Hepatocyte (in vitro differentiated cells): ENCODE results near the gene CTSH. TPM values are rescaled to one million over a fixed set of nuclear protein-coding genes. Genes with fewer than 3 reads are reported as not detected.
A peak's percentile ranks its signal among the peaks of the same experiment; 100 is the strongest.

Experiments
- DNase-seq: peaks from one replicate; pipeline ENCODE4 v3.0.0-alpha.2; 2016; ENCODE audit warnings: low spot score
- H2AFZ ChIP-seq: fragments of 200-600 bp; sonication (generic); 2 replicates; pipeline ENCODE4 v1.6.0; 2016; ENCODE audit warnings: antibody characterized with exemption, mild to moderate bottlenecking
- H3K27ac ChIP-seq: fragments of 200-600 bp; sonication (generic); 2 replicates; pipeline ENCODE4 v1.5.1; 2016; ENCODE audit warnings: mild to moderate bottlenecking
- H3K27me3 ChIP-seq: fragments of 200-600 bp; sonication (generic); 2 replicates; pipeline ENCODE4 v1.6.1; 2016
- H3K36me3 ChIP-seq: fragments of 200-600 bp; sonication (generic); replicated peaks from 2 replicates; pipeline ENCODE4 v1.5.1; 2016; ENCODE audit warnings: low read depth; ENCODE audit not compliant: insufficient read depth
- H3K4me1 ChIP-seq: fragments of 200-600 bp; sonication (generic); 2 replicates; pipeline ENCODE4 v1.5.1; 2016; ENCODE audit warnings: mild to moderate bottlenecking, moderate library complexity; ENCODE audit not compliant: insufficient read depth
- H3K4me2 ChIP-seq: fragments of 200-600 bp; sonication (generic); 2 replicates; pipeline ENCODE4 v1.6.0; 2016
- H3K4me3 ChIP-seq: fragments of 200-600 bp; sonication (generic); 2 replicates; pipeline ENCODE4 v1.5.1; 2016; ENCODE audit warnings: mild to moderate bottlenecking
- H3K79me2 ChIP-seq: fragments of 200-600 bp; sonication (generic); 2 replicates; pipeline ENCODE4 v1.6.0; 2017; ENCODE audit warnings: mild to moderate bottlenecking
- H3K9me2 ChIP-seq: fragments of 200-600 bp; sonication (generic); replicated peaks from 2 replicates; pipeline ENCODE4 v1.6.0; 2017; ENCODE audit warnings: mild to moderate bottlenecking; ENCODE audit not compliant: insufficient read depth
- H3K9me3 ChIP-seq: fragments of 200-600 bp; sonication (generic); 2 replicates; pipeline ENCODE4 v1.5.1; 2016; ENCODE audit warnings: low read depth, mild to moderate bottlenecking
- H4K20me1 ChIP-seq: fragments of 200-600 bp; sonication (generic); 2 replicates; pipeline ENCODE4 v1.6.0; 2016; ENCODE audit warnings: mild to moderate bottlenecking; ENCODE audit not compliant: insufficient read depth, poor library complexity, severe bottlenecking
- CTCF ChIP-seq: fragments of 200-600 bp; sonication (generic); IDR thresholded peaks from 2 replicates; pipeline ENCODE4 v1.5.1; 2016; ENCODE audit warnings: antibody characterized with exemption, mild to moderate bottlenecking; ENCODE audit not compliant: poor library complexity
- EZH2 ChIP-seq: fragments of 200-600 bp; sonication (generic); IDR thresholded peaks from 2 replicates; pipeline ENCODE4 v1.6.1; 2016; ENCODE audit warnings: antibody characterized with exemption, mild to moderate bottlenecking, borderline replicate concordance
- EZH2phosphoT487 ChIP-seq: fragments of 200-600 bp; sonication (generic); IDR thresholded peaks from one replicate; pipeline ENCODE4 v1.6.1; 2018; ENCODE audit warnings: antibody characterized with exemption, mild to moderate bottlenecking, low read depth, moderate library complexity; ENCODE audit not compliant: unreplicated experiment, severe bottlenecking
- WGBS: methylation state at CpG from one replicate; pipeline ENCODE4 v1.1.6; 2016; ENCODE audit warnings: low lambda C conversion rate; ENCODE audit errors: missing lambda C conversion rate; 5-methylcytosine and 5-hydroxymethylcytosine counted together
- polyA plus RNA-seq: library from polyadenylated mRNA; unstranded; fragments of >200 nt; fragmentation: Nextera tagmentation; extraction: Ambion mirVana; gene quantifications from 2 replicates; pipeline ENCODE4 v1.2.1, GENCODE V29; 2016
- total RNA-seq: library from RNA; depleted of rRNA; stranded (reverse); fragments of >200 nt; gene quantifications from 2 replicates; pipeline ENCODE4 v1.2.3, GENCODE V29; 2014

The CTSH gene, protein sequence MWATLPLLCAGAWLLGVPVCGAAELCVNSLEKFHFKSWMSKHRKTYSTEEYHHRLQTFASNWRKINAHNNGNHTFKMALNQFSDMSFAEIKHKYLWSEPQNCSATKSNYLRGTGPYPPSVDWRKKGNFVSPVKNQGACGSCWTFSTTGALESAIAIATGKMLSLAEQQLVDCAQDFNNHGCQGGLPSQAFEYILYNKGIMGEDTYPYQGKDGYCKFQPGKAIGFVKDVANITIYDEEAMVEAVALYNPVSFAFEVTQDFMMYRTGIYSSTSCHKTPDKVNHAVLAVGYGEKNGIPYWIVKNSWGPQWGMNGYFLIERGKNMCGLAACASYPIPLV
- total RNA-seq, result 610 and 637 TPM in 2 replicates
- polyA plus RNA-seq, result 521 and 544 TPM in 2 replicates

- peak; percentile 95 for DNase-seq
- peaks cover 8% of the 10 kb centered on the region for H3K4me1 ChIP-seq
- no peaks in the 10 kb centered on the region for H3K36me3 ChIP-seq
- peak within 1 kb of the TSS; percentile 76 for H3K4me3 ChIP-seq
- H2AFZ ChIP-seq, result peak within 1 kb of the TSS; percentile 85
- no peak for TF ChIP-seq EZH2
- no peak for TF ChIP-seq CTCF
- no peak for TF ChIP-seq EZH2phosphoT487
- 1% methylated on average over 34 of the region's 71 CpGs for WGBS
- no peaks in the 10 kb centered on the region for H3K9me3 ChIP-seq
- H3K79me2 ChIP-seq, result peaks cover 9% of the 10 kb centered on the region
- no peaks in the 10 kb centered on the region for H4K20me1 ChIP-seq
- H3K4me2 ChIP-seq, result peak within 1 kb of the TSS; percentile 97
- no peaks in the 10 kb centered on the region for H3K27me3 ChIP-seq
- H3K9me2 ChIP-seq, result no peaks in the 10 kb centered on the region
- H3K27ac ChIP-seq, result peak within 1 kb of the TSS; percentile 94
These were observed at the start of gene CTSH for GRCh38 chr15:78944669-78945407. Gene CTSH (minus strand): TSS chr15:78945046. CDS start chr15:78944981, 65 bp downstream.

- Histone ChIP-seq H2AFZ (no peak overlapping the region), H3K79me2 (no peaks in the 10 kb centered on the region), H3K4me2 (peak overlapping the region; percentile 45), H3K4me1 (peaks cover 32% of the 10 kb centered on the region), H3K9me3 (no peaks in the 10 kb centered on the region), H3K4me3 (no peak overlapping the region), H3K36me3 (no peaks in the 10 kb centered on the region), H4K20me1 (no peaks in the 10 kb centered on the region), H3K27me3 (no peaks in the 10 kb centered on the region), H3K9me2 (no peaks in the 10 kb centered on the region), H3K27ac (peak overlapping the region; percentile 96)
- TF ChIP-seq EZH2 (no peak), CTCF (no peak)
- WGBS, result 54% methylated on average over 10 of the region's 10 CpGs
- DNase-seq, result peak; percentile 60
These were observed 49.2 kb upstream of the CTSH start for GRCh38 chr15:78993931-78994530.

DNA sequence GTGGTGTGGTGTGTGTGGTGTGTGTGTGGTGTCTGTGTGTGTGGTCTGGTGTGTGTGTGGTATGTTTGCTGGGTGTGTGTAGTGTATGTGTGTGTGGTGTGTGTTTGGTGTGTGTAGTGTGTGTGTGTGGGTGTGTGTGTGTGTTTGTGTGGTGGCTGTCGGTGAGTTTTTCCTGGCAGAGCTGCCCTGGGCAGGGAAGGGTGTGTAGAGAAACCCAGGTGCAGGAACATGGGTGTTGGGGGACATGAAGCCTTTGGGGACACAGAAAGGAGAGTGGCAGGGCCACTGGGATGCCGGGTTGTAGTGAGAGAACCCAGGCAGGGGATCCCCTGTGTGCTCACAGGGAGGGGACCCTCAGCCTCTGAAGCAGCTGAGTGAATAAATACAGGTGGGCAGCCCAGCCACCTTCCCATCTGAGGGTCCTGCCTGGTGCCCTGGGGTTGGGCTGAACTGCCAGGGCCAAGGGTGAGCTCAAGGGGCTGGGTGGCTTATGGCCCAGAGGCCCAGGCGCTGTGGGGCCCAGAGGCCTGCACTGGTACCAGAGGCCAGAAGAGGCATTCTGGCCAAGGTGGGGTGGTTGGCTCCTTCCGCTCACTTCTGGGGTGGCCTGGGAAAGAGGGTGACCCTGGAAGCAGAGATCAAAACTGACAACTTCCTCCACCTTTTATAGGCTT, 48.5 kb upstream of the CTSH start:
- Histone ChIP-seq H3K9me3 (no peaks in the 10 kb centered on the region), H3K4me3 (no peak overlapping the region), H3K4me2 (peak overlapping the region; percentile 45), H3K36me3 (no peaks in the 10 kb centered on the region), H3K79me2 (no peaks in the 10 kb centered on the region), H3K27me3 (no peaks in the 10 kb centered on the region), H4K20me1 (no peaks in the 10 kb centered on the region), H3K27ac (peak overlapping the region; percentile 96), H3K4me1 (peaks cover 35% of the 10 kb centered on the region), H3K9me2 (no peaks in the 10 kb centered on the region), H2AFZ (no peak overlapping the region)
- TF ChIP-seq EZH2phosphoT487 (no peak), CTCF (no peak), EZH2 (no peak)
- 76% methylated on average over 4 of the region's 4 CpGs for WGBS
- no peak for DNase-seq
